GM19328 (cell line): ENCODE data around the gene GATM.

Experiments used
- ATAC-seq: cut with Tn5 transposase; IDR thresholded peaks from one replicate; pipeline ENCODE4 v1.9.1; 2021; ENCODE audit warnings: mild to moderate bottlenecking, moderate library complexity; ENCODE audit not compliant: unreplicated experiment

The GATM gene

DNA sequence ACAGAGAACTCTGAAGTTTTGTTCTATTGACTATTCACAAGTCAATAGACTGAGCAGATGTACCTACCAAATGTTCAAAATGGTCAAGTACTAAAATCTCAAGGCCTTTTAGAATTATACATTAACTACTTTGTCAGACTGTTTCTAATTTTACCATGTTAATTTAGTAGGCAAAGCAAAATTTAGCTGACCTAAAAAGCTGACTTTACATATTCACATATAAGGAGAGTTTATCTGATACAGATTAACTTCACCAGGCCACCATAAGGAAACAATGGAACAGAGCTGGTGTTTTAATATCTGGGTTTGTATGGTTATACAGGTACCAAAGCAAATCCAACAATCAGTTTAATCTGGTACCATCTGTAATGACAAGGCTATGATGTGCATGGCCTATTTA, 15.9 kb downstream of the GATM start:
- ATAC-seq = no peak

DNA sequence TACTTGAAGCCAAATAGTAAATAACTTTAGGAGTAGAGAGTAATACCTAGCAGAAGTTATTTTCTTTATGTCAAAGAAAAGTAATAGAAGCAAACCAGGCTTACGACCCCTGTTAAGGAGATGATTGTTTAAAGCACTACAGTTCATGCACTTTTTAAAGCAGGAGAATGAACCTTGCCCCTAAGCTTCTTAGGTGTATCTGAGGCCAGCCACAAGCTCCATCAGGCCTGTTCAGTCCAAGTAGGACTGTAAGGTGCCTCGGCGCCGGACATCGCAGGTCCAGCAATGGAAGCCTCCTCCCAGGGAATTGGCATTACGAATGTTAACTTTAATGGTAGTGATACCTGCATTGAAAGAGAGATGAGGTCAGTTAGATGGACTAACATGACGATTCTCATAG, 16.5 kb downstream of the GATM start:
- no peak for ATAC-seq

DNA sequence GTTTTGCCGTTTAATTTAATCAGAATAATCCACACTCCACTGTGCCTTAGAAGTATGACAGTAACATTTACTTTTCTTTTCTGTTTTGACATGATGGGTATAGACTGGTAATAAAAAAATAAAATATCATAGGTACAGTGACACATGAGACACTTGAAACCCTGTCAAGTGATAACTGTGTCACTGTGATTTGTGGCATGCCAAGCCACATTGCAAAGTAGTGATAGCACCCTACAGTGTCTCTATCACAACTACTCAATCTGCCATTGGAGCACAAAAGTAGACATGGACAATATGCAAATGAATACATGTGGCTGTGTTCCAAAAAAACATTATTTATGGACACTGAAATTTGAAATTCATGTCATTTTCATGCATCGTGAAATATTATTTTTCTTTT, 22.5 kb downstream of the GATM start:
- no peak for ATAC-seq

DNA sequence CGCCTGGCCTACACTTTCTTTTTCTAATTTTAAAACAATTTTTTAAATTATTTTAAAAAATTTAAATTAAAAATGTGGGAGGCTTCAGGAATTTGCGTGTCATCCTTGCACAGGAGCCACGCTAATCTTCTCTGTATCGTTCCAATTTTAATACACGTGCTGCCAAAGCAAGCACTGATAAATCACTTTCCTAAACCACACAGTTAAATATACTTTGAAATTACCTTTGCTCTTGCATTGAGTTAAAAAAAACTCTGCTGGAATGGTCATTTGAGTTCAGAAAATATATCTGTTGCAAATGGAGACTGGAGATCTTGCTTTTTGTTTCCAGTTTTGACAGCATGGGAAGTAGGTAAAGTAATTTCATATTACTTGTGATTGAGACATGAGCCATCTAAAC, 23.6 kb downstream of the GATM start:
- no peak for ATAC-seq

DNA sequence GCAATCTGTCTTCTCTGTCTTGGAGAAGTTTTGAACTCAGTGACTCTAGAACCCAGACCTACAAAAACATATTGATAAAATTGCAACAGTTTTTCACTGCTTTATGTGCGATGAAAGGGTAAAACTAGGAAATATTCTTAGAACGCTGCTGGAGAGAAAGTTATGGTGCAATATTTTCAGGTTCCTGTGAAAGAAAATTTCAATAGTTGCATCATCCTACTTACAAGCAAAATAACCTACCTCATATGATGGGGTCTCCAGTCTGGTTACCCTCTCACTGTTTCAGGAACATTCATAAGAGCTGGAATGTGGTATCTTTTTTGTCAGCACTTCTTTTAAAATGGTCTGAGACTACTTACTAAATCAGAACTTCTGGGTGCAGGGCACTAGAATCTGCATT, 27.1 kb downstream of the GATM start:
- no peak for ATAC-seq

DNA sequence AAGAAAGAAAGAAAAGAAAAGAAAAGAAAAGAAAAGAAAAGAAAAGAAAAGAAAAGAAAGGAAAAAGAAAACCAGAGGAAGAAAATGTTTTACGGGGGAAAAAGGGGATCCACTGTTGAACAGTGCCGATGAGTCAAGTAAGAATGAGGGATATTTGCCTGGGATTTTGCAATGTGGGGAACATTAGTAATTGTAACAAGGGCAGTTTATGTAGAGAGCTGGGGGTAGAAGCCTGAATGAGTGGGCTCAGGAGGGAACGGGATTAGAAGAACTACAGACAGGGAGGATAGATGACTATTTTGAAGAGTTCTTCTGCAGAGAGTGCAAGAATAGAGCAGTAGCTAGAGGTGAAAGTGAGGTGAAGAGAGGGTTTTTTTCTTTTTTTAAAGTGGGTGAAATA, 28.7 kb downstream of the GATM start:
- no peak for ATAC-seq

DNA sequence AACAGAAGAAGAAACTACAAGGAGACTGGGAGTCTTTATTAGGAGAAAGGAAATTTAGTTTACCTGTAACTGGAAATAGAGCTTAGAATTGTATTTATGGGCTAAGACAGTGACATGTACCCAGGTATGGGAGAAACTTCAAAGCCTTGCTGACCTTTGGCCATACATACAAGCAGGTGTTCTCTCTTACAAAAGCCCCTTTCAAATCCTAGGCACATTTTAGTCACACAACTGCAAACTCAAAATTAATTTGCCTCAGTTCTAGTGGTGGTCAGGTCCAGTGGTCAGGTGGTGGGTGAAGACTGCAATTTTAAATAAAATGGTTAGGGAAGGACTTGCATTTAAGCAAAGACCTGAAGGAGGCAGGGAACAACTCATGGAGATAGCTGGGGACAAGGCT, 30.4 kb downstream of the GATM start:
- no peak for ATAC-seq

DNA sequence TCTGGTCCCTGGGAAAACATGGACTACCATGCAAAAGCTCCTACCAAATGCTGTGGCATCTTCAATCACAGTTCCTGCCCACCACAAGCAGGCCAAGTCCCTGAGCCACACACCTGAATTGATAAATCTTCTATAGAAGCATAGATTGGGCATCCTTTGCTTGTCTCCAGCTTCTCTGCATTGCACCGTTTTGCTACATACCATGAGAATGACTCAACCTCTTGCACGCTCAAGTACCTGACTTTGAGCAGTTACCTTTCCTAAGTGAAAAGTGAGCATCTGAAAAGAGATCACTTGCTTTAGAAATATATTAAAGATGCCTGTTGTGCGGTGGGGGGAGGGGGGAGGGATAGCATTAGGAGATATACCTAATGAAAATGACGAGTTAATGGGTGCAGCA, 31.3 kb downstream of the GATM start:
- no peak for ATAC-seq

DNA sequence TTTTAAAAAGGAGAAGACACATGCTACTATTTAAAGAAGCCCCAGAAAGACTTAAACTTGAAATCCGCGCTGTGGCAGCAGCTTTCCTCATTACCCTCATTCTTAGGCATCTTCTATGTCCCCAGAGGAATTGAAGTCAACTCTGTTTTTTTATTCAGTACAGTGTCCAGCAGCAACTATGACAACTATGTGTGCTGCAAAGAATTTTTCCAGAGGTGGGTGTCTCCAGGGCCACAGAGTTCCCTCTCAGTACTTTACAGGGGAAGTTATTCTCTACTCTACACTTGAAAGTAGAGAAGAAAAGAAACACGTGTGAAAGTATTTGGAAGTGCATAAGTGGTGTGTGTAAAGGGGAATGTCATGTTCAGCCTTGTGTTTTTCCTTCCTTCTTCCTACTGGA, 32.0 kb downstream of the GATM start:
- no peak for ATAC-seq

DNA sequence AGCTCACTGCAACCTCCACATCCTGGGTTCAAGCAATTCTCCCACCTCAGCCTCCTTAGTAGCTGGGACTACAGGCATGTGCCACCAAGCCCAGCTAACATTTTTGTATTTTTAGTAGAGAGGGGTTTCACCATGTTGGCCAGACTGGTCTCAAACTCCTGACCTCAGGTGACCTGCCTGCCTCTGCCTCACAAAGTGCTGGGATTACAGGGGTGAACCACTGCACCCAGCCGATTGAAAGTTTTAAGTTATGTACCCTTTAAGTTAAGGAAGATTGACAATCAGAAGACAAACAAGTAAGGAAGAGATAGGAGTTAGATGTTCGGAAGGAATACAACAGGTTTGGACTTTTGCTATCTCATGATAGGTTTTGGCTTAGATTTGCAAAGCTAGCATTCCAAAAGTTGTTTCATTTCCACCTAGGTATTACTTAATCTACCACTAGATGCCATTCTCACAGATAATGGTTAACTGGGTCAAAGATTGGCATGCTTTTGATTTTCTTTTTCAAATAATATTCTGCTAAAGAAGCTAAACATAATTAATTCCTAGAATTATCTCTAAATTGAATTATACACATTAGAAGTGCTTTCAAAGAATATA, 35.0 kb downstream of the GATM start:
- ATAC-seq = no peak

DNA sequence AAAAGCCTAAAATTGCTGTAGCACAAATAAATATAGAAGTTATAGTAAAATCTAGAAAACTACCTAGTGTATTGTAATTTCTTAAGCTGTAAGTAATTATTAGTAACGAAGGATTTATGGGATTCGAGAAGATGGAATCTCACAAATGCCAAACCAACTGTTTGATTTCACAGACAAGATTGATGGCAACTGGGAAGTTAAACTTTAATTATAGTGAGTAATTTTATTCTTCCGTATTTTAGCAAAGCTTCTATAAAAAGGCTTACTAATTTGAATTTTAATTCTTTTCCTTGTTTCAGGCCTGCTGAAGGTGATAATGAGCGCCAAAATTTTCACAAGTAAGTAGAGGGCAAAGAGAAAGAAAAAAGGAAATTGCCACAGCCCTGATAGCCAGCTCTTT, 36.6 kb downstream of the GATM start:
- ATAC-seq = no peak

DNA sequence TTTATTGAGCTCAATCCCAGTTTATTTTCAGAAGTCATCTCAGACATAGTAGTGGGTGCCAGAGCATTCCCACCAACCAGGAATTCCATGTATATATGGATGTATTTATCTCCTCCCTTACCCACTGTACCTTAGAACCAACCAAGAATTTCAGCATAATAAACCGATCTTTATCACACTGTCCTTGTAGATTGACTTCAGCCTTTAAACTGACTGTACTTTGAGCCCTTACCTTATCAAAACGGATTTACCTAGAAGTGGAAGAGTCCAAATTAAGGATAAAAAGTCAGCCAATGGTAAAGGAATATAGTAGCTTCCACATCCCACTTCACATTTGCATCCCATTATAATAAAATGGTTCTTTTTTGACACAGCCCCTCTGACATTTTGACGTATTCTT, 37.9 kb downstream of the GATM start:
- ATAC-seq = no peak

DNA sequence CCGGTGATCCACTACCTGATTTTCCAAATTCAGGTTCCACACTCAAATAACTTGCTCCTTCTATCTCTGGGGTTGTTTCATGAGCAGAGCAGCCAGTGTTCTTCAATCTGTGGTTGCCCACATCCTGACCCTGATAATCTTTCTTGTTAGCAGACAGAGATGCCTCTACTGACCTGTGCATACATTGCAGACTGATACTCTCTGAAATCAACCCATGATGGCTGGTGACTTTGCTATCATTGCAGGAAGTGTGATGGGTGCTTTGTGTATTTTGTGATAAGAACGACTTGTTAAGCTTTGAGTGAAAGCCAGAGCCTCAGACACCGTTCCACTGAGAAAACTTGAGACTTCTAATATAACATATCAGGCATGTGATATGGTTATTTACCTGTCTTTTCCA, 39.9 kb downstream of the GATM start:
- no peak for ATAC-seq

DNA sequence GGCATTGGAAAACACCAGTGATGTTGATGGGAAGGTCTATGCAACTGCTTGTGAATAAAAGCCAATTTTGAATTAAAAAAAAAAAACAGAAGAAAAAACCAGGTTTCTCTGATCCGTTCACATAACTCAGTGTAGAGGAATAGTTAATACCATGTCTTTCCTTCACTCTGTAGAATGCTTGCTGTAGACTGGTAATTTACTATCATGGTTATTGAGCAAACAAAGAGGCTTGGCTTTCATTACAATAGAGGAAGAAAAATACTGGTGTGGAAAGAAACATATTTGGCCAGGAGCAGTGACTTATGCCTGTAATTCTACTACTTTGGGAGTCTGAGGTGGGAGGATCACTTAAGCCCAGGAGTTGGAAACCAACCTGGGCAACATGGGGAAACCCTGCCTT, 41.1 kb downstream of the GATM start:
- ATAC-seq = no peak

DNA sequence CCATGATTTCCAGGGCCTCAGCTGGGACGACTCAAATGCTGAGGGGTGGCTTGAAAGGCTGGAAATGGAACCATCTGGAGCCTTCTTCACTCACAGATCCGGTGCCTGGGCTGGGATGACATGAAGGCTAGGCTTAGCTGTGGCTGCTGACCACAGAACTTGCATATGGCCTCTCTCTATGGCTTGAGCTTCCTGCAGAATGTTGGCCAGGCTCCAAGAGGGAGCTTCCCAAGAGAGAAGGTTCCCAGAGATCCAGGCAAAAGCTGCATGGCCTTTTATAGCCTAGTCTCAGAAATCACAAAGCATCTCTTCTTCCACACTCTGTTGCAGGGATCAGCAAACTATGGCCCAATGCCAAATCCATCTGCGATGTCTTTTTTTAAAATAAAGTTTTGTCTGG, 44.8 kb downstream of the GATM start:
- ATAC-seq = no peak

DNA sequence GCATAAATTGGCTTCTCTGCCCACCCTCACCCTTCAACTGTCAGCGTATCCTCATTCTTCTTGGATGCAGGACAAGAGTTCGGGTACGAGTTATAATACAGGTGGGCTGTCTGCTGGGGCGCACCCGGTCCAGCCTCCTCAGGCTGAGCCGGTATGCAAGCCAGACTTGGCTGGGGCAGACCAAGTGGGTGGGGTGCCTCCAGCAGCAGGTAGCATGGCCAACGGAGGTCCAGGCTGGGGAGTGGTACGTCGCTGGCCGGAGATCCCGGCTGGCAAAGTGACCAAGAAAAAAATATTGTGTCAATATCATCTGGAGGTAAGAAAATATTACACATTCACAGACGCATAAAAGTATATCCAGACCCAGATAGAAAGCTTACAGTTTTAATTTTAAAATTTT, 45.6 kb downstream of the GATM start:
- ATAC-seq = no peak

DNA sequence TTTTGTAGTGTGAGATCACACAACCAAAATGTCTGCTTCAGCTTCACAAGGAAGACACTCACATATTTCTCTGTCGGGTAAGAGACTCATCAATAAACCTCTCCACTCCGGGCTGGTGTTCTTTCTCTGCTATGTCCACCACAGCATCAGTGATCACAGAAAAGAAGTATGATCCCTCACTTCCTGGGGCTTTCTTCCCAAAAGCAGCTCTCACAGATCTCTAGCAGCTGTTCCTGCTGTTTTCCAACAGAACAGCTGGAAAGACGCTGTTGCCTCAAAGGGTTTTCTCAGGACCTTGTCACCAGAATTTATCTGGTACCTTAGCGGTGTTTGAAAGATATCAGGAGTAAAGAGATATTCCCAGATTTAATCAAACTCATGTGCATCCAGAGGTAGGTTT, 46.4 kb downstream of the GATM start:
- no peak for ATAC-seq

DNA sequence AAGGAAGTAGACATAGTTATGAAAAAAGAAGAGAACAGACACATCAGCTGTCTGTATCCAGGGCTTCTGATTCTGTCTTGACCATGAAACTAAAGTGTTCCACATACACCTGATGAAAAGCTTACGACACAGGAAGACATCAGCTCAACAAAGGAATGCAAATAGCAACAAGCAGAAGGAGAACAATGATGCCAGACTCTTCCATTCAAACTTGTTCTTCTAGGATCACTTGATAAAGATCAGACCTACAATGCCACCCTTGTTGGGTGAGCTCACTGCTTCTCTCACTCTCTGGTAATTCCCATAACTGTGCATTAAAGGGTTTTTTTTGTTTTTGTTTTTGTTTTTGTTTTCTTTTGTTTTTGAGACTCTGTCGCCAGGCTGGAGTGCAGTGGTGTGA, 49.7 kb downstream of the GATM start:
- ATAC-seq = no peak

DNA sequence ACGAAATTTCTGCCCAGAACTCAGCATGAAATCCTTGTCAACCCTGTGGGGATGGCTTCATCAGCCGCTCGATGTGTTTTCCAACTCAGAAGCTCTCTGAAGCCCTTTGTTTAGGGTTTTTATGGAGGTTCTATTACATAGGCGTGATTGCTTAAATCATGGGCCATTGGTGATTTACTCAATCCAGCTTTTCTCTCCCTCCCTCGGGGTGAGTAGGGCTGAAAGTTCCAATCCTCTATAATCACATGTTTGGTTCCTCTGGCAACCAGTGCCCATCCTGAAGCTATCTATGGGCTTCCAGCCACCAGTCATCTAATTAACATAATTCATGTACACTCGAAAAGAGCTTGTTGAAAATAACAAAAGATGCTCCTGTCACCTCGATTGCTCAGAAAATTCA, 51.6 kb downstream of the GATM start:
- no peak for ATAC-seq

DNA sequence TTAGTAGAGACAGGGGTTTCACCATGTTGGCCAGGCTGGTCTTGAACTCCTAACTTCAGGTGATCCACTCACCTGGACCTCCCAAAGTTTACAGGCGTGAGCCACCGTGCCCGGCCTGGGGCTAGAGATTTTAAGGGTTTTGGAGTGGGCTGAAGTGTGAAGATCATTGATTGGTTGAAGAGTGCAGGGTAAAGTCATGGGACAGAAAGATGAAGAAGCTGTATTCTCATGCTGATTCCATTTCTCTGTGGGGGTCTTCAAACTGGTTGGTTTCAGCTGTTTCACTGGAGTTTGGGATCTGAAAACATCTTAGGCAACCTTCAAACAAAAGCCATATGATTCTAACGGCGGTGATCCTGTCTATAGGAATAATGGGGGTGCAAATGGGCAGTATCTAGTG, 52.1 kb downstream of the GATM start:
- ATAC-seq = no peak

DNA sequence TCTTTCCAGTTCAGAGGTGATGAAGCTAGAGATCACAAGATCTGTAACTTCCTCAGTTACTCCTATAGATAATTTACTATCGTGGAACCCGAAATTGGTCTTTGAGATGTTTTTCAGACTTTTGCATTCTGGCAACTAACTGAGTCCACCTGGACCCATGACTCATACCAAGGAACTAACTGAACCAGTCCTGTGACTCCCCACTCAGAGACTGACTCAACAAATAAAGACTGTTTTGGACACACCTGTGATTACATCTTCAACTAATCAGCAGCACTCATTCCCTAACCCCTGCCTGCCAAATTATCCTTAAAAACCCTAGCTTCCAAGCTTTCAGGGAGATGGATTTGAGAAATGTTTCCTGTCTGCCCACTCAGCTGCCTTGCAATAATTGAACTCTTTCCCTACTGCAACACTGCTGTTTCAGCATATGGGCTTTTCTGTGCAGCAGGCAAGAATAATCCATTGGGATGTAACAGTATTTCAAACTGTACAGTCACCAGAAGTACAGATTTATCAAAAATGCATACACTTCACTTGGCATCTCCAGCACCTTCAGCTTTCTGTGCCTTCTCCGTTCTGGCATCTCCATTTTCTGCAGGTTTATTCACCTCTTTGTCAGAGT, 57.7 kb downstream of the GATM start:
- no peak for ATAC-seq

DNA sequence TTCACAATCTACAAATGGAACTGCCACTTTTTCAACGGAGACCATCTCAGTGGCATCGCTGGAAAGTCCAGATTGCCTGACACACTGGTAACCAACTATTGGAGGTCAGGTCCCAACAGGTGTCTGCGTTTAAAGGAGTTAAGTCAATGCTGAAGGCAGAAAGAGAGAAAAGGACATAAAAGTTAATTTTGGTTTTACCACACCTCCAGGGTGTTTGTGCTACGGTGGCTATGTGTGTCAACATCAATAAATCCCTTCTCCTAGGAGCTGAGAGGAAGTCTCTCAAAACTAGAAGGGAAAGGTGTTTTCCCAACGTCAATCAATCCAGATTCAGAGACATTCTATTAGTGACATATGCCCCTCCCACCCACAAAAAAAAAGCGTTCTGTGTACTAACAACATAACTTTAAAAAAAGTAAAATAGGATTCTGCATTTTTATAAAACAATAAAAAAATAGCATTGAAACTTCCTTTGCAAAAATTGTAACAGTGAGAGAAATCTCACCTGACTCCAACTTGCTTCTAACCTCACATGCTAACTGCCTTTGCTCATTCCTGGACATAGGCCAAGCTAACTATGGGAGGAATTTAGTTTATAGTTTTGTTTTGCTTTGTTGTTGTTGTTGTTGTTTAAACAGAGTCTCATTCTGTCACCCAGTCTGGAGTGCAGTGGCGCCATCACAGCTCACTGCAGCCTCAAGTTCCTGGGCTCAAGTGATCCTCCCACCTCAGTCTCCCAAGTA, 58.7 kb downstream of the GATM start:
- no peak for ATAC-seq

DNA sequence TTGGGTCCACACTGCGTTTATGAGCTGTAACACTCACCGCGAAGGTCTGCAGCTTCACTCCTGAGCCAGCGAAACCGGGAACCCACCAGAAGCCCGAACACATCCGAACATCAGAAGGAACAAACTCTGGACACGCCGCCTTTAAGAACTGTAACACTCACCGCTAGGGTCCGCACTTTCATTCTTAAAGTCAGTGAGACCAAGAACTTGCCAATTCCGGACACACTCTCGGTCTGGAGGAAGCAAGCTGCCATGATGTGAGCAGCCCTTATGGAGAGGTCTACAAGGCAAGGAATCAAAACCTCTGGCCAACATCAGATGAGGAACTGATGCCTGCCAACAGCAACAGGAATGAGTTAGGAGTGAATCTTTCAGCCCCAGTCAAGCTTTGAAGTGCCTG, 63.4 kb downstream of the GATM start:
- no peak for ATAC-seq
